Natural killer cell treated with Interleukin-12 subunit alpha and Interleukin-12 subunit beta and Interleukin-15 and Interleukin-18, amount 100 ng/mL, for 72 hours (primary cell): ENCODE data around the gene COG5. TPM values are rescaled to one million over a fixed set of nuclear protein-coding genes. Genes with fewer than 3 reads are reported as not detected.

Experiments used
- ATAC-seq, 2 donors: fragments of 150-1000 bp; cut with Tn5 transposase in 1 of 2; sonication (Bioruptor Pico), chemical (Tn5 transposase) in 1 of 2; 2 replicates each; pipeline ENCODE4 v1.10.0; 2021
- DNase-seq: peaks from one replicate; pipeline ENCODE4 v3.0.0; 2022; ENCODE audit warnings: low spot score
- H3K27ac Mint-ChIP-seq, 2 donors: 1 replicate in 1 of 2; 2 replicates in 1 of 2; pipeline ENCODE4 v1.8.0; 2022; ENCODE audit warnings: mixed read lengths in 2 of 2, mild to moderate bottlenecking in 1 of 2, moderate library complexity in 1 of 2
- H3K27me3 Mint-ChIP-seq, 2 donors: 1 replicate in 1 of 2; 2 replicates in 1 of 2; pipeline ENCODE4 v1.8.0; 2022; ENCODE audit warnings: mixed read lengths in 2 of 2
- H3K36me3 Mint-ChIP-seq: one replicate; pipeline ENCODE4 v1.8.0; 2022; ENCODE audit warnings: mixed read lengths
- H3K4me1 Mint-ChIP-seq, 2 donors: 1 replicate in 1 of 2; 2 replicates in 1 of 2; pipeline ENCODE4 v1.8.0; 2022; ENCODE audit warnings: low read depth in 2 of 2, mixed read lengths in 2 of 2, mild to moderate bottlenecking in 1 of 2
- H3K4me3 Mint-ChIP-seq: one replicate; pipeline ENCODE4 v1.8.0; 2022; ENCODE audit warnings: mixed read lengths
- H3K9me3 Mint-ChIP-seq: 2 replicates; pipeline ENCODE4 v1.8.0; 2022; ENCODE audit warnings: mixed read lengths
- total RNA-seq, 2 donors: library from RNA; stranded (reverse); gene quantifications; one replicate each; pipeline ENCODE4 v1.2.3, GENCODE V29; 2022

The COG5 gene
- total RNA-seq, 2 donors from 2014 or later, result 41.0 to 56.2 TPM

DNA sequence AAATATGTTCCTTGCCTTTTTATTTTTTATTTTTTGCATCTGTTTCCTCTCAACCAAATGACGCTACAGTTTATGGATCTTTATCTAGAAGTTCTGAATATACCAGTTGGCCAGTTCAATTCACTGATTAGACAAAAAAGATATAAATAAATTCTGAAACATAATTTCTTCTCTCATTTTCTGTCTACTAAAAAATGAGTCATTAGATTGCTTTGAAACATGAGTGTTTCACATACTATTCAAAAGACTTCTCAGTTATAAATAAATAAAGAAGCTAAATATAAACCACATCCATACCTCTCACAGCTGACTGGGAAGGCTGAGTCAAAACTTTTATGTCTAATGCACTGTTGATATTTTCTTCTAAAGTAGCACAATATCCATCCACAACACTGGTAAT is 191.4 kb downstream of the COG5 start:
- H3K27ac Mint-ChIP-seq, result no peak overlapping the region
- no peaks in the 10 kb centered on the region for H3K9me3 Mint-ChIP-seq
- H3K4me1 Mint-ChIP-seq, result no peaks in the 10 kb centered on the region
- H3K36me3 Mint-ChIP-seq, result no peaks in the 10 kb centered on the region
- DNase-seq (no peak), ATAC-seq (no peak)
- H3K27me3 Mint-ChIP-seq, result no peaks in the 10 kb centered on the region
- H3K4me3 Mint-ChIP-seq, result no peak overlapping the region

DNA sequence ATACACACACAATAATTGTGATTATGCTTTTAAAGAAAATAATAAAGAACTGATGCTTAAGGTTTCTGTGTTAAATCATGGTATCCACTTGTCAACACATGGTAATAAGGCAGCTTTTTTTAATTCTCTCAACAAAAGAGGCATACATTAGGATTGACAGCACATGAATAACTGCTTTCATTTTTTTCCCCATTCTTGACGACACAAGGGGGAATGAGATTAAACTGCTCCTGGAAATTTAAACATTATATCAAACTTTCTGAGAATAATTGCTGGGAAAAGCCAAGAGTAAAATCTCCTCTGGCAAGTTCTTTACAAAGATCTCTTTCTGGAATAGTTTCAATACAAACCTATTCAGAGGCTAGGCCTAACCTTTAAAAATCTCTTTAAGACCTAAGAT is 192.9 kb downstream of the COG5 start:
- no peaks in the 10 kb centered on the region for H3K4me1 Mint-ChIP-seq
- H3K27ac Mint-ChIP-seq, result no peak overlapping the region
- H3K36me3 Mint-ChIP-seq, result no peaks in the 10 kb centered on the region
- DNase-seq (no peak), ATAC-seq (no peak)
- no peaks in the 10 kb centered on the region for H3K9me3 Mint-ChIP-seq
- no peak overlapping the region for H3K4me3 Mint-ChIP-seq
- no peaks in the 10 kb centered on the region for H3K27me3 Mint-ChIP-seq

DNA sequence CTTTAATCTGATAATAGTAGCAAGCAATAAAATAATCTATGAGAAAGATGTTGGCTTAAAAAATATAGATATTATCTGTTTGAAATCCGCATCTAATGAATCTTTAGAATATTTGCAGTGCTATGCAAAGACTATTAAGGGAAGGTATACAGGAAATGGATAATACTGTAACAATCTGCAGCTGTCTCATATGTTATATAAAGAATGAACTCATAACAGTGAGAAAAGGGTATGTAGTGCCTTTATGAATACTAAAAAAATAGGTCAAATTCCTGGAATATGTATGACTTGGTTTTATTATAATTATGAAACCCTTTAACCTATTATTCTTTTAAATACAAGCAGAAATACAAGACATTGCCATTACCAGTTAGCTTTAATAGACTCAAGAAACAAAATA is 198.9 kb downstream of the COG5 start:
- Mint-ChIP-seq H3K4me1 (no peaks in the 10 kb centered on the region), H3K36me3 (no peaks in the 10 kb centered on the region), H3K9me3 (no peaks in the 10 kb centered on the region), H3K27ac (no peak overlapping the region), H3K4me3 (no peak overlapping the region), H3K27me3 (no peaks in the 10 kb centered on the region)
- no peak for ATAC-seq
- no peak for DNase-seq

DNA sequence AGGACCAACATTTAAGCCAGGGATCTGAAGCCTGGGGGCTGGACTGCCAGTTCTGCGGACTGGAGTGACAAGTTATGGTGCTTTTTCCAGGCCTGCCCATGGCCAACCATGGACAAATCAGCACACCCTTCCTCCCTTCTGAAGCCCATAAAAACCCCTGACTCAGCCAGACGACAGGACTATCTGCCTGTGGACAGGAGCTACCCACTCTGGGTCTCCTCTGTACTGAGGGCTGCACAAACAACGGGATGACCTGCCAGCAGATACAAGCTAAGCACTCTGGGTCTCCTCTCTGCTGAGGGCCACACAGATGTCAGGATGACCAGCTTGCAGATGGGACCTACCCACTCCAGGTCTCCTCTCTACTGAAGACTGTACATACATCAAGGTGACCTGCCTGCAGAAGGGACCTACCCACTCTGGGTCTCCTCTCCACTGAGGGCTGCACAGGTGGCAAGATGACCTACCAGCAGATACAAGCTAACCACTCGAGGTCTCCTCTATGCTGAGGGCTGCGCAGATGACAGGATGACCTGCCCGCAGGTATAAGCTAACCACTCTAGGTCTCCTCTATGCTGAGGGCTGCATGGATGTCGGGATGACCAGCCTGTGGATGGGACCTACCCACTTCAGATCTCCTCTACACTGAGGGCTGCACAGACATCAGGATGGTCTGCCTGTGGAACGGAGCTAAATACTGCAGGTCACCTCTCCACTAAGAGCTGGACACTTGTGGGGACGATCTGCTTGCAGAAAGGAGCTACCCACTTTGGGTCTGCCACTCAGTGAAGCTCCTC is 204.0 kb downstream of the COG5 start:
- no peak overlapping the region for H3K4me3 Mint-ChIP-seq
- H3K9me3 Mint-ChIP-seq, result no peaks in the 10 kb centered on the region
- no peaks in the 10 kb centered on the region for H3K4me1 Mint-ChIP-seq
- H3K27ac Mint-ChIP-seq, result no peak overlapping the region
- DNase-seq, result no peak
- H3K27me3 Mint-ChIP-seq, result no peaks in the 10 kb centered on the region
- peak; percentile 53 to 54 for ATAC-seq
- H3K36me3 Mint-ChIP-seq, result no peaks in the 10 kb centered on the region

DNA sequence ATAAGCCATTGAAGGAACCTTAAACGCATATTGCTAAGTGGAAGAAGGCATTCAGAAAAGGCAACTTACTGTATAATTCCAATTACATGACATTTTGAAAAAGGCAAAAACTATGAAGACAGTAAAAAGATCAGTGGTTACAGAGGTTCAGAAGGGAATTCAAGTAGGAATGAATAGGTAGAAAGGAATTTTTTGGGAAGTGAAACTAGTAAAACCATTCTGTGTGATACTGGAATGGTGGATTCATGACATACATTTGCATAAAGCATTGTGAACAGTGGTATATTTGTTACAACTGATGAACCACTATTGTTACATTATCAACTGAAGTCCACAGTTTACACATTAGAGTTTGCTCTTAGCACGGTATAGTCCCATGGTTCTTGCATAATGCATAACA is 208.1 kb downstream of the COG5 start:
- Mint-ChIP-seq H3K4me3 (no peak overlapping the region), H3K36me3 (no peaks in the 10 kb centered on the region), H3K9me3 (no peaks in the 10 kb centered on the region), H3K27ac (no peak overlapping the region), H3K4me1 (no peaks in the 10 kb centered on the region), H3K27me3 (no peaks in the 10 kb centered on the region)
- DNase-seq, result no peak
- no peak for ATAC-seq

DNA sequence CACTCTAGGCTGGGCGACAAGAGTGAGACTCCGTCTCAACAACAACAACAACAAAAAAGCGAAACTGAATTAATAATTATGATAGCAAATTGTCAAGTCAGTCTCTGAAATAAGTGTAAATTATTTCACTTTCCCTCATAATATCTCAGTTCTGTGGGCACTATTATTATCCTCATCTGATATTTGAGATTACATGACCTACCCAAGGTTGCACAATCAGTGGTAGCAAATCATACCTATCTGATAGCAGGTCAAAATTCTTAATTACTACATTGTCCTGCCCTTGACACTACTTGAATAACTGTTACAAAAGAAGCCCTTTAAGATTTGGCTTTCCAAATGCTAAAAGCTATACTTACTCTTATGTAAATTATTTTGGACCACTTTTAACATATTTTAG is 209.1 kb downstream of the COG5 start:
- Mint-ChIP-seq H3K9me3 (no peaks in the 10 kb centered on the region), H3K4me1 (no peaks in the 10 kb centered on the region), H3K27me3 (no peaks in the 10 kb centered on the region), H3K27ac (no peak overlapping the region), H3K36me3 (no peaks in the 10 kb centered on the region), H3K4me3 (no peak overlapping the region)
- no peak for ATAC-seq
- no peak for DNase-seq

DNA sequence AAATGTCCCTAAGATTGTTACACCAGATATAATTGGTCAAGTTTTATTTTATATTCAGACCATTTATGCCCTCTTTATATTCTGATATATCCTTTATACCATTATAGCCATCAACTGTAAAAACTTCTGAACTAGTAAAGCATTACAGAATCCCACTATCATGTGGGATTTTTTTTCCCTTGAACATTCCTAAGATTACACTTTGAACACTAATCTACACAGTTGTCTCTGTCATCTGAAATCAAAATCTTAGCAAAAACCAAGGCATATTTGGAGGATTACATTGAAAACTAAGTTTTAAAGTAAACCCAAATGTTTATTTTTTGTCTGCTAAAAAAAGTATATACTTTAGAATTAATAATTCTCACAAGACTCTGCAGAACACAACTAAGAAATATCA is 210.0 kb downstream of the COG5 start:
- Mint-ChIP-seq H3K36me3 (no peaks in the 10 kb centered on the region), H3K4me3 (no peak overlapping the region), H3K9me3 (no peaks in the 10 kb centered on the region), H3K4me1 (no peaks in the 10 kb centered on the region), H3K27ac (no peak overlapping the region), H3K27me3 (no peaks in the 10 kb centered on the region)
- no peak for ATAC-seq
- DNase-seq, result no peak

DNA sequence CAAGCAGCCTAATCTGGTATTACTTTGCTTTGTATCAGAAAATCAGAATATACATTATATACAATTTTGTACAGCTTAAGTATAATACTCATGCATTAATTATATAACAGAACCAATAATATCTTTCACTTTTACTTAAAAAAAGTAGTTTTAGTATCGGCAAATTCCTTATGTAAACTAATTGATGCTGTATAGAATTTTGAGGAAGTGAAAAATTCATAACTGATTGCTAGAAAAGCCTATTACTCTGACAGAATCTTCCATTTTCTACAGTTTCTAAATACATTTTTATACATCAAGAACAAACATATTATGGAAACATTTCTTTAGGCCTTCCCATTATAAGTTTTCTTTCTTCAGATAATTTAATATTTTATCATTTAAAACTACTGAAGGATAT is 217.8 kb downstream of the COG5 start:
- no peak for DNase-seq
- H3K27me3 Mint-ChIP-seq, result no peaks in the 10 kb centered on the region
- no peak overlapping the region for H3K27ac Mint-ChIP-seq
- H3K36me3 Mint-ChIP-seq, result peaks cover 7% of the 10 kb centered on the region
- no peak for ATAC-seq
- no peaks in the 10 kb centered on the region for H3K9me3 Mint-ChIP-seq
- H3K4me3 Mint-ChIP-seq, result no peak overlapping the region
- H3K4me1 Mint-ChIP-seq, result peaks cover 3 to 4% of the 10 kb centered on the region in 2 donors

DNA sequence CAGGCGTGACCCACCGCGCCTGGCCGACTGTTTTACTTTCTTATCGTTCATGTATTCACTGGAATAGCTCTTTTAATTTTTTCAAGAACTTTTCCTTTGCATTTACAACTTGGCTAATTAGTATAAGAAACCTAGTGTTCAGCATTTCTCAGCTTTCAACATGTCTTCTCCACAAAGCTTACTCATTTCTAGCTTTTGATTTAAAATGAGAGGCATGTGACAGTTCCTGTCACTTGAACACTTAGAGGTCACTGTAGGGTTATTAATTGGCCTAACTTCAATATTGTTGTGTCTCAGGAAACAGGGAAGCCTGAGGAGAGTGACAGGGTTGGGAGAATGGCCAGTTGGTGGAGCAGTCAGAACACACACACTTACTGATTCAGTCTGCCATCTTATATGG is 218.9 kb downstream of the COG5 start:
- DNase-seq (no peak), ATAC-seq (no peak)
- no peak overlapping the region for H3K4me3 Mint-ChIP-seq
- no peaks in the 10 kb centered on the region for H3K27me3 Mint-ChIP-seq
- H3K4me1 Mint-ChIP-seq, result peaks cover 4 to 10% of the 10 kb centered on the region in 2 donors
- no peak overlapping the region for H3K27ac Mint-ChIP-seq
- no peaks in the 10 kb centered on the region for H3K9me3 Mint-ChIP-seq
- peaks cover 7% of the 10 kb centered on the region for H3K36me3 Mint-ChIP-seq

DNA sequence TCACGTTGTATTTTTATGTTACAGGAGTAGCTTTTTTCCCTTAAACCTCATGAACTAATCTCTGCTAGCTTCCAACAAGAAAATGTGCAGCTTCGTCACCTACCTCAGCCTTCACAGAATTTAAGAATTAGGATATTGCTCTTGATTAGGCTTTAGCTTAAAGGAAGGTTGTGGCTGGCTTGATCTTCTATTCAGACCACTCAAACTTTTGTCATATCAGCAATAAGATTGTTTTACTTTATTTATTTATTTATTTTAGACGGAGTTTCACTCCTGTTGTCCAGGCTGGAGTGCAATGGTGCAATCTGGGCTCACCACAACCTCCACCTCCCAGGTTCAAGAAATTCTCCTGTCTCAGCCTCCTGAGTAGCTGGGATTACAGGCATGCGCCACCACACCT is 219.4 kb downstream of the COG5 start:
- no peaks in the 10 kb centered on the region for H3K27me3 Mint-ChIP-seq
- no peaks in the 10 kb centered on the region for H3K9me3 Mint-ChIP-seq

DNA sequence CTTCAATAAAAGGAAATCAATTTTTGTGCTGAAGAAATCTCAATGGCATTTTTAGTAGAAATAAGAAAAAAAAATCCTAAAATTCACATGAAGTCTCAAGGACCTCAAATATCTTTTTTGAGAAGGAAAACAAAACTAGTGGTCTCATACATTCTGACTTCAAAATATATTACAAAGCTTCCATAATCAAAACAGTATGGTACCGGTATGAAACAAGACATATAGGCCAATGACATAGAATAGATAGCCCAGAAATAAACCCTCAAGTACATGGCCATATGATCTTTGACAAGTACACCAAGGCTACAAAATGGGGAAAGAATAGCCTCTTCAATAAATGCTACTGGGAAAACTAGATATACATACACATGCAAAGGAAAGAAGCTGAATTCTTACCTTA is 225.6 kb downstream of the COG5 start:
- H3K27me3 Mint-ChIP-seq, result no peaks in the 10 kb centered on the region
- peaks cover 20% of the 10 kb centered on the region for H3K36me3 Mint-ChIP-seq
- no peak overlapping the region for H3K27ac Mint-ChIP-seq
- H3K9me3 Mint-ChIP-seq, result no peaks in the 10 kb centered on the region
- peaks cover 8 to 15% of the 10 kb centered on the region in 2 donors for H3K4me1 Mint-ChIP-seq
- DNase-seq (no peak), ATAC-seq (no peak)
- H3K4me3 Mint-ChIP-seq, result no peak overlapping the region

More for the DNA sequence above, 219.4 kb downstream of the COG5 start:
- Mint-ChIP-seq H3K27ac (no peak overlapping the region), H3K36me3 (peaks cover 7% of the 10 kb centered on the region), H3K4me3 (no peak overlapping the region), H3K4me1 (peaks cover 4 to 10% of the 10 kb centered on the region in 2 donors)
- ATAC-seq (no peak), DNase-seq (no peak)

DNA sequence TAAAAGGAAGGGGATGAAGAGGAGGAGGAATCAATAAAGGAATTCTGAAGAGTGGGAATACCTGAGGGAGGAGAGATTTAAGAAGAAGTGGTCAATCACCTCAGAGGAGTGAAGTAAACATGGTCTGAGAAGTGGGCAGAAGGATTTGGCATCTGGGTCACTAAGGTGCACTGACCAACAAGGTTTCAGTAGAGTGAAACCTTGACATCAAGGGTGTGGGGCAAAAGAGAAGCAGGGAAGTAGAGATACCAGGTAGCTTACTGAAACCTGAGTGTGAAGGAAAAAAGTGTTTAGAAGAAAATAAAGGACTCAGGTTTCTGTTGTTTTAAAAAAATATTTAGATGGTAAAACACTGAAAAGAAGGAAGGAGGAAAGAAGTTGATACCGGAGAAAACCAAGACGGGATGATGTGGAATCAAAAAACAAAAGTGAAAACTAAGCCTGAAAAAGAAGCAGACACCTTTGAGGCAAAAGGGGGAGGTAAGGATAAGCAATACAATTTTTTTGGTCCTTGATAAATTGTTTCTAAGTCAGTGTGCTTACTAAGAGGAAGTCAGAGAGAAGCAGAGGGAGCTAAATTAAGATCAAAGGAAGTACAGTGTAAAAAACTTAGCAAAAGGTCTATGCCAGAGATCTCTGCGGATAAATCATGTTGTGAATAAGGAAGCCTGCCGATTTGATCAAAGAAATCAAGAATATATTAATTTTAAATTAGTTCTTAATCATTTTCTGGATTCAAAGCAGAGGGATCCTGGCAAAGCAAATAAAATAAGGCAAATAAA is 231.0 kb downstream of the COG5 start:
- Mint-ChIP-seq H3K27ac (peak overlapping the region in 1 of 2 donors; percentile 26), H3K36me3 (peaks cover 8% of the 10 kb centered on the region), H3K4me3 (no peak overlapping the region), H3K4me1 (peaks cover 9 to 19% of the 10 kb centered on the region in 2 donors), H3K27me3 (no peaks in the 10 kb centered on the region), H3K9me3 (no peaks in the 10 kb centered on the region)
- ATAC-seq (no peak), DNase-seq (no peak)

DNA sequence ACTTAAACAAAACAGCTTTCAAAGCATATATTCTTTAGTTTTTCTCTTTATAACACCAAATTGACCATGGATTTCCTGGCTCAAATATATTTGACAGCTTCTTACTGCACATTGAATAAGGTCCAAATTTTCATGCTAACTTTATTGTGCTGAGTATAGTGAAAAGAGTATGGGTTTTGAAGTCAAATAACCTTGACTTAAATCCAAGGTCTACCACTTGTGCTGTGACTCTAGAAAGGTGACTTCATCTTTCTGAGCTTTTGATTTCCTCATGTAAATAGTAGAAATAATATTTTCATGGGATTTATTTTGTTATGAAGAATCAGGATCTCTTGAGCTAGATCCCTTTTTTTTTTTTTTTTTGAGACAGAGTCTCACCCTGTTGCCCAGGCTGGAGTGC is 233.2 kb downstream of the COG5 start:
- Mint-ChIP-seq H3K4me1 (peaks cover 7 to 15% of the 10 kb centered on the region in 2 donors), H3K4me3 (no peak overlapping the region), H3K36me3 (no peaks in the 10 kb centered on the region), H3K9me3 (no peaks in the 10 kb centered on the region), H3K27ac (no peak overlapping the region), H3K27me3 (no peaks in the 10 kb centered on the region)
- DNase-seq (no peak), ATAC-seq (no peak)

DNA sequence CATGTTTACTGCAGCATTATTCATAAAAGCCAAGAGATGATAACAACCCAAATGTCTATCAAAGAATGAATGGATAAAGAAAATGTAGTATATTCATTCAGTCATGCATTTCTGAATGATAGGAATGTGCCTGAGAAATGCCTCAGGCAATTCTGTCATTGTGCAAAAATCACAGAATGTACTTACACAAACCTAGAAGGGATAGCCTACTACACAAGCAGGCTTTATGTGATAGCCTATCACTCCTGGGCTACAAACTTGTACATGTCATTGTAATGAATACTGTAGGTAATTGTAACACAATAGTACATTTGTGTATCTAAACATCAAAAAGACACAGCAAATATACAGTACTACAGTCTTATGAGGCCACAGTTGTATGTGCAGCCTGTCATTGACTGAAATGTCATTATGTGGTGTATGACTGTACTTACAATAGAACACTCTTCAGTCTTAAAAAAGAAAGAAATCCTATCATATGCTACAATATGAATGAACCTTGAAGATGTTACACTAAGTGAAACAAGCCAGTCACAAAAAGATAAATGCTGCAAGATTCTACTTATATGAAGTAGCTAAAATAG is 235.6 kb downstream of the COG5 start:
- Mint-ChIP-seq H3K27me3 (no peaks in the 10 kb centered on the region), H3K4me1 (peaks cover 7 to 11% of the 10 kb centered on the region in 2 donors), H3K36me3 (no peaks in the 10 kb centered on the region), H3K27ac (no peak overlapping the region), H3K4me3 (no peak overlapping the region), H3K9me3 (no peaks in the 10 kb centered on the region)
- no peak for DNase-seq
- ATAC-seq, result no peak
